COLO668 (cell line): ENCODE measurements around the gene KCNMA1.
"Not testable (repeated sequence)": the region's sequence is repeated elsewhere in the genome, so short reads cannot be mapped to it uniquely, and the experiment has no call there.

Experiments used
- DNase-seq: peaks from one replicate; lab custom pipeline; 2025; ENCODE audit not compliant: unreplicated experiment; lab: John Stamatoyannopoulos, UW

The KCNMA1 gene

GRCh38 chr10:77588886-77589285, 48.7 kb downstream of the KCNMA1 start:
- no peak for DNase-seq

DNA sequence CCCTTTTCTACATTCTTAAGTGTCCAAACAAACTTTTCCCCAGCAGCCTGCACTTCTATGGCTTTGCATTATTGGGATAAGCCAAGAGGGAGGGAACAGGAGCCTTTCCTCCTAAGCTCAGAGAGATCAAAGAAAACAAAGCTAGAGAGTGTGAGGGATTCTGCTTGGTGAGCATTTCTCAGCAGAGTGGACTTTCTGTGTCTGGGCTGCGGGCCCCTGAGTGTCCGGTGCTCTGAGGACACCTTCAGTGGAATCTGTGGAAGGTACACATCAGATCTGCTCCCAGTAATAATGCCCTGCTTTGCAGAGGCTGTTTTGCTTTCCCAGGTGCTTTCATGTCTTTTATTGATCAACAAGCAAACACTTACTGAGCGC, 50.2 kb downstream of the KCNMA1 start:
- DNase-seq = peak; percentile 31

- no peak for DNase-seq
Observed at GRCh38 chr10:77586719-77587415, 50.7 kb downstream of the KCNMA1 start.

GRCh38 chr10:77584938-77585337, 52.7 kb downstream of the KCNMA1 start:
- no peak for DNase-seq

DNA sequence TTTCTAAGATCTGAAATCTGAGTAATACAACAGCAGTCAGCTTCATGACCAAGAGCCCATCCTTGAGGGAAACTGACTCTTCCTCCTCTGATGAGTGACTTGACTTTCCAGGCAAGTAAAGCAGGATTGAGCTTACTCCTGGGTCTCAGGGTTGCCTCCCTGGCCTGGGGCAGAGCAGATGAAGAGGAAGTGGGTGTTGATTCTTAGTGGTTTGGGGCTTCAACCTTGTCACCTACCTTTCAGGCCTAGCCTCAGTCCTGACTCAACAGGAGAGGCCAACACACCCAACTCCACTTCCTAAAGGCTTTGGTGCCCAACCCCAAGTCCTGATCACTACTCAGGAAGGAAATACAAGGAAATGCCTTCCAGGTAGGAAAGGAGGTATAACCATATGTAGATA, 54.1 kb downstream of the KCNMA1 start:
- DNase-seq = no peak

GRCh38 chr10:77582710-77583115, 54.9 kb downstream of the KCNMA1 start:
- DNase-seq = no peak

DNA sequence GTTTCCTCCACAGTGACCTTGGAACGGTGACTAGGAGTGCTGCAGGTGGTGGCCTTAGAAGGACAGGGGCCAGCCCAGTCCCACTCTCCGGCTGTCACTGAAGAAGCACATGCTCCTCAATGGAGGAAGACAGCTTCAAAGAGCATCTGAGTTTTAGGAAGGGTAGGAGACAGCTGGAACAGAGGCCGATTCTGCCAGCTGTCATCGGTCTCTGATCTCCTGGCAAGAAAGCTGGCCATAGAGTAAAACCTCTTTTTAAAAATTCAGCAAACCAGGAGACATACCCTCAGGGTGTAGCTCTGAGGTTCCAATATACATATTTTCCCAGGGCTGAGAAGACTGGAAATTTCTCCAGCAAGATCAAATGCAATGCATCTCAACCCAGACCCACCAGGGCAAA, 55.9 kb downstream of the KCNMA1 start:
- DNase-seq = no peak

GRCh38 chr10:77580482-77580881, 57.1 kb downstream of the KCNMA1 start:
- DNase-seq = no peak

- no peak for DNase-seq
Observed at GRCh38 chr10:77578583-77579227, 58.9 kb downstream of the KCNMA1 start.

DNA sequence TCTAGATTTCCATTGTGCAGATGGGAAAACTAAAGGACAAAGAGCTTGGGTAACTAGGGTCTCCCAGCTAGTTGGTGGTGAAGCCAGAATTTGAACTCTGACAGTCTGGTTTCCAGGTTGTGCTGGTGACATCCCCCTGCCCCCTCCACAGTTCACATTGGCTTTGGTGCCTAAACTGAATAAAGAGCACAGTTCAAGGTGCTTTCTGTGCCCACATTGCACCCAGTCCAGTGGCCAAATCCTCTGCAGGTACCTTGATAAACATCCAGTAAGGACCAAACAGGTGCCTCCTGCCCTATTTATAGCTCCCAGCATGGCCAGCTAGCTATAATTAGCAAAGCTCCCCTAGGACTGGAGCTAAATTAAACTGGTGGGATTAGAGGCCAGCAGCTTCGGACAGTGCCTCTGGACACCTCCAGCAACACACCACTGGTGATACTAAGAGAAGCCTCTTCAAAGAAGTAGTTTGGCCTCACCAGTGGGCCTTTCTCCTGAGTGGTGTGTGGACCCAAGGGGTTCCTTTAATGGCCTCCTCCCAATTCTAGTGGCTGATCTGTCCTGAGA, 59.9 kb downstream of the KCNMA1 start:
- DNase-seq = no peak

- no peak for DNase-seq
Observed at GRCh38 chr10:77576444-77577032, 61.1 kb downstream of the KCNMA1 start.

- no peak for DNase-seq
Observed at GRCh38 chr10:77576007-77576367, 61.6 kb downstream of the KCNMA1 start.

- no peak for DNase-seq
Observed at GRCh38 chr10:77575271-77576006, 62.2 kb downstream of the KCNMA1 start.

DNA sequence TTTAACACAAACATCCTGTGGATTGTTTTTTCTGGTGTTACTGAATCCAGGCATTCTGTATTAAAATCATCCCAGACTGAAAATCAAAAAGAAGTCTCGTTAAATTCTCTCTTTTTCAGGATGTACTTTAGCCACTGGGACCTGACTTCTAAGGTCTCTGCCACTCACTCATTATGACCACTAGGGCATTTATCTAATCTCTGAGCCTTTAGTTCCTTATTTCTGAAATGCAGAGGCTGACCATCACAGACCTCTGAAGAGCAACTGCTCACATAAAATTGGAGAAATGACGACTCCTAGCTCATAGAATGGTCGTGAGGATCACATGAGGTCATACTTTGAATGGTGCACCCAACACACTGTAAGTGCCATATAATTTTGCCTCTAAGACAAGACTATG, 63.2 kb downstream of the KCNMA1 start:
- DNase-seq = no peak

GRCh38 chr10:77572520-77572919, 65.1 kb downstream of the KCNMA1 start:
- DNase-seq = not testable (repeated sequence)

GRCh38 chr10:77571490-77571889, 66.1 kb downstream of the KCNMA1 start:
- no peak for DNase-seq

DNA sequence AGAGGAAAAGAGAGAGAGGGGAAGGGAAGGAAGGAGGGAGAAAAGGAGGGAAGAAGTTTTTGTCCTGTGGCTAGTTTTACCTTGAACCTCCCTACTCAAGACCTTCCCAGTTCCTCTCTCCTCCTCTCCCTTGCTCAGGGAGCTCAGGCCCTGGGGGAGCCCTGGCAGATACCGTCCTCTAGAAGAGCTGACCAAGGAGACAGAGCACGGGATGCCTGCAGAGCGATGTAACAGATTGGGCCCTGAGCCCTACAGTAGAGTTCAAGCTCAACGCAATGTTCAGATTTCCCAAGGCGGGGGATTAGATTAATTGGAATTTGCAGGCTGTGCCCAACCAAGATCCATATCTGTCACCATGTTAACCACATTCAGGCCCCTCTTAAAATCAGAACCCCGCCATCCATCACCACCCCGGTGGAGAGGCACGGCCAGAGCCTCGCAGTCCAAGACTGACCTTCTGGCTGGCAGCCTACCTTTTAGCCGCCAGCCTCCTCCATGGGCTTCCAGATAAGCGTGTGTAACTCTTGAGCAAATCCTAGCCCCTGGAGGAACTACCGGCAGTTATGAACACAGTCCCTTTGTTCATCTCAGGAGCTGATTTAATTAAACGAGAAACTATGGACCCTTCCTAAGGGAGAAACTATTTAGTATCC, 70.6 kb downstream of the KCNMA1 start:
- DNase-seq = no peak

DNA sequence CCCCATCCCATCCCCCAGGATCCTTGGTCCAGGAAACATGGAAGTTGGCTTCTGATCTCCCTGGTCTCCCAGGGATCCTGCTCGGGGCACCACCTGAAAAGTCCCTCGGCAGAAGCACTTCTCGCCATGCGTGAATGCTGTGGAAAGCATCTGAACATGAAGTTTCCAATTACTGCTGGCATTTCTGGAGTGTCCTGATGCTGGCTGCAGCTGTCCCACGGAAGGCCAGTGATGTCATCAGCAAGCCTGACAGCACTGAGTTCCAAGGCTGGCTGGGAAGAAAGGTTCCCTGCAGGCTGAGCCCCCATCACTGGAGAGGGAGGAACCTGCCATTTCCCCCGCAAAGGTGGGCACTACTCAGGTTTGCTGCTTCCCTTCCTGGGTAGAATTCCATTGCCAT, 71.4 kb downstream of the KCNMA1 start:
- no peak for DNase-seq

DNA sequence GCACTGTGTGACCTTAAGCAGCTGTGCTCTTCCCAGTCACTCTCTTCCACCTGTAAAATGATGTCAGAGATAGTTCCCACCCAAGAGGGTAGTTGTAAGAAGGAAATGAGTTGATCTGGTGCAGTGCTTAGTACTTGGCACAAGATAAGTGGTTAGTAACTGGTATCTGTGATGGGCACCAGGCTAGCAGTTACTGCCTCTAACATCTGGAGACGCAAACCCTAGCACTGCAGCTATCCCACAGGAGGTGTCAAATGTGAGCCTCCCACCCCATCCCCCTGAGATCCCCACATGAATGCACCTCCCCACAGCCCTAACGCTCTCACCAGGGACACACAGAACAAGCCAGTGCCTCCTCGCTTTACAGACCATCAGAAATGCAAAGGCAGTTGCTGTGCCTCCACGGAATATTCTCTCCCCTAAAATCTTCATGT, 72.0 kb downstream of the KCNMA1 start:
- DNase-seq = no peak

DNA sequence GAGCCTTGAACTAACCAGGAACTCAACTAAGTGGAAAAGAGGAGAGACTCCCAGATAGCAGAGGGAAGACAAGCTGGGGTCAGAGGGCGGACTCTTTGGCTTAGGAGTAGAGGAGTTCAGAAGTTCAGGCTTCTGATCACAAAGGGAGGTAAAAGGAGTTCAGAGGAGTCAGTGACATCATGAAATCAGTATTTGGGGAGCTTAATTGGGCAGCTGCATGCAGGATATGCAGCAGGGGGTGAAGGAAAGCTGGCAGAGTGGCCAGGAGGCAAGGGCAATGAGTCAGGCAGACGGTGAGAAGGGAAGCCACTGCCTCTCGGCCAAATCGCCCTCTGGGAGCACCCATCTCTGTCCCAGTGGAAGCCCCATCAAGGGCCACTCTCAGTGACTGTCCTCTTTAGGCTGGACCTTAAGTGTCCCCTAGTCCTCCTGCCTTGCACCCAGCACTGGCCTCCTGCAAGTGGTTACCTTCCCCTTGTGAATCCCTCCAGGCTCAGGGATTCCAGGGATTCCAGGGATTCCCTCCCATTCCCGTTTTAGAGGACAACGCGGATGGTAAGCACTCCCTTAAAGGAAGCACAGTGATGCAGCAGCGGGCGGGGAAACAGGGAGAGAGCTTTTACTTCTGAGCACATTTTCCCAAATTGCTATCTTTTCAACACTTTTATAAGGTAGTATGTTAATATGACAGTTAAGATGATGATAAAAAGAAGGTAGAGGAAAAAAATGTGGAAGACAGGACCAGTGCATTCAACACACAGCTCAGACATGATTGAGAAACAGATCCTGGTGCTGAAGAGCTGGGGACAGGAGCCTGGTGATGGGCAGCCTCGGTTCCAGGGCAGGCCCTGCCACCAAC, 72.6 kb downstream of the KCNMA1 start:
- DNase-seq = no peak
